ENCODE results near the gene ZC3H7B.

- TF ChIP-seq POLR2A (IDR thresholded peaks at IDR 0.05), result no peak
- no peak for TF ChIP-seq CTCF (IDR thresholded peaks at IDR 0.05)
Measured at GRCh38 chr22:41348964-41349484, 47.7 kb downstream of the ZC3H7B start.
